ENCODE data around the gene RUBCNL. TPM values are rescaled to one million over a fixed set of nuclear protein-coding genes. Genes with fewer than 3 reads are reported as not detected.

Gene RUBCNL
- total RNA-seq, 4 donors from 2014 or later, result 0.08 to 4.3 (median 2.9) TPM

DNA sequence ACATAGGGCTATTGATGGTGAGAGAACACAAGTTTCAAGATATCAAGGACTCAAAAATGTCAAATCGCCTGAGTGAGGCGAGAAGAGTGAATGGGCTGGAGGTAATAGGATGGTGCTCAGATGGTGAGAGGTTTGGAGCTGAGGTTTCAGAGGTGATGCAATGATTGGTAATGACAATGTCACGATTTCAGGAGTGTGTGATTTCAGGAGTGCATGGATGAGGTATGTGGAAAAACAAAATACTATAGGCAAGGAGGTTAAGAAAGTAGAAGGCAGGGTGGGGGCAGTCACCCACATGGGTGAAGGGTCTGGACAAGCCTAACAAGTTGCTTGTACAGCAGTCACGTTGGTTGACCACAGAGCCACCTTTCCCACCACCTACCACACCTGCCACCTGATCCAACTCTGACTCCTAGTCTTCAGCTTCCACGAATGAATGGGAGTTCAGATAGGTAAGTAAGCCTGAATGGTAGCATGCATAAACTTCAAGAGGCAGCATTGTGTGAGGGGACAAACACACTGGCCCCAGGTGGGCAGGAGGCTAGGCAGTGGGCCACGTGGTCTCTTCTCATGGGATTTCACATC, 71.5 kb downstream of the RUBCNL start:
- WGBS, 2 donors, result 87 to 91% methylated on average over 6 of the region's 6 CpGs
- intact Hi-C loops (cut with DNase I; ENCODE audit: low total_unique reads), result no loop called here
- TF ChIP-seq, protein P1, sequence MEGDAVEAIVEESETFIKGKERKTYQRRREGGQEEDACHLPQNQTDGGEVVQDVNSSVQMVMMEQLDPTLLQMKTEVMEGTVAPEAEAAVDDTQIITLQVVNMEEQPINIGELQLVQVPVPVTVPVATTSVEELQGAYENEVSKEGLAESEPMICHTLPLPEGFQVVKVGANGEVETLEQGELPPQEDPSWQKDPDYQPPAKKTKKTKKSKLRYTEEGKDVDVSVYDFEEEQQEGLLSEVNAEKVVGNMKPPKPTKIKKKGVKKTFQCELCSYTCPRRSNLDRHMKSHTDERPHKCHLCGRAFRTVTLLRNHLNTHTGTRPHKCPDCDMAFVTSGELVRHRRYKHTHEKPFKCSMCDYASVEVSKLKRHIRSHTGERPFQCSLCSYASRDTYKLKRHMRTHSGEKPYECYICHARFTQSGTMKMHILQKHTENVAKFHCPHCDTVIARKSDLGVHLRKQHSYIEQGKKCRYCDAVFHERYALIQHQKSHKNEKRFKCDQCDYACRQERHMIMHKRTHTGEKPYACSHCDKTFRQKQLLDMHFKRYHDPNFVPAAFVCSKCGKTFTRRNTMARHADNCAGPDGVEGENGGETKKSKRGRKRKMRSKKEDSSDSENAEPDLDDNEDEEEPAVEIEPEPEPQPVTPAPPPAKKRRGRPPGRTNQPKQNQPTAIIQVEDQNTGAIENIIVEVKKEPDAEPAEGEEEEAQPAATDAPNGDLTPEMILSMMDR (IDR thresholded peaks at IDR 0.05), result no peak
- no peak for TF ChIP-seq POLR2A (IDR thresholded peaks at IDR 0.05)
- DNase-seq (ENCODE audit: low spot score in 2 of 2), result no peak
- no peak overlapping the region for H3K4me3 ChIP-seq (ENCODE audit: low read depth, poor library complexity, severe bottlenecking)

DNA sequence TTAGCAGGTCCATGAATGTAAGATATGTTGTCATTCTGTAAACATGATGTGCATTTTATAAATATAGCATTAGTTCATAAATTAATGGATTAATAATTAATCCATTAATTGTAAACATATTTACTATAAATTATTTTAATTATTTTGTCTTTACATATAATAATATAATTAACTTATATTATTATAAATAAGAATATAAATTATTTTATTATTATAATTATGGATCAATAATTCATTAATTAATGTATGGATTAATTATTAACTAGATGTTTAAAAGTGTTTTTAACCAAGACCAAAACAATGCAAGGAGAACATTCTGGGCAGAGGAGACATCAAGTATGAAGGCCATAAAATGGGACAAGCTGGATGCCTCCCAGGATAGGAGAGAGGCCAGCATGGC, 72.0 kb downstream of the RUBCNL start:
- intact Hi-C loops (cut with DNase I; ENCODE audit: low total_unique reads), result no loop called here
- no peak for TF ChIP-seq POLR2A (IDR thresholded peaks at IDR 0.05)
- TF ChIP-seq, protein P1 (IDR thresholded peaks at IDR 0.05), result no peak
- no peak for DNase-seq (ENCODE audit: low spot score in 2 of 2)
- H3K4me3 ChIP-seq (ENCODE audit: low read depth, poor library complexity, severe bottlenecking), result no peak overlapping the region

DNA sequence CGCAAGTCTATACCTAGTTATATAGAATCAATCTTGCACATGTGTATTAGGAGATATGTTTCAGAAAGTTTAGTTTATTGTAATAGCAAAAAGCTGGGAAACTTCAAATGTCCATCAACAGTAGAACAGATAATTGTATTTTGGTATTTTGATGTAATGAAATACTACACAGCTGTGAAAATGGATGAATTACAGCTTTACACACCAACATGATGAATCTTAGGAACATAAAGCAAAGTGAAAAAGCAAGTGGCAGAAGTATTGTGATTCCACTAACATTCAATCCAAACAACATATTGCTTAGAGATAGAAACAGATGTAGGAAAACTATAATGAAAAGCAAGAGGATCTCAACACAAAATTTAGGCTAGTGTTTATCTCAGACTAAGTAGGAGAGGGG, 72.5 kb downstream of the RUBCNL start:
- DNase-seq (ENCODE audit: low spot score in 2 of 2), result no peak
- intact Hi-C loops (cut with DNase I; ENCODE audit: low total_unique reads), result no loop called here
- WGBS, 2 donors, result 98 to 100% methylated on average over 1 of the region's 1 CpG
- TF ChIP-seq, protein P1 (IDR thresholded peaks at IDR 0.05), result no peak
- no peak for TF ChIP-seq POLR2A (IDR thresholded peaks at IDR 0.05)
- H3K4me3 ChIP-seq (ENCODE audit: low read depth, poor library complexity, severe bottlenecking), result no peak overlapping the region

DNA sequence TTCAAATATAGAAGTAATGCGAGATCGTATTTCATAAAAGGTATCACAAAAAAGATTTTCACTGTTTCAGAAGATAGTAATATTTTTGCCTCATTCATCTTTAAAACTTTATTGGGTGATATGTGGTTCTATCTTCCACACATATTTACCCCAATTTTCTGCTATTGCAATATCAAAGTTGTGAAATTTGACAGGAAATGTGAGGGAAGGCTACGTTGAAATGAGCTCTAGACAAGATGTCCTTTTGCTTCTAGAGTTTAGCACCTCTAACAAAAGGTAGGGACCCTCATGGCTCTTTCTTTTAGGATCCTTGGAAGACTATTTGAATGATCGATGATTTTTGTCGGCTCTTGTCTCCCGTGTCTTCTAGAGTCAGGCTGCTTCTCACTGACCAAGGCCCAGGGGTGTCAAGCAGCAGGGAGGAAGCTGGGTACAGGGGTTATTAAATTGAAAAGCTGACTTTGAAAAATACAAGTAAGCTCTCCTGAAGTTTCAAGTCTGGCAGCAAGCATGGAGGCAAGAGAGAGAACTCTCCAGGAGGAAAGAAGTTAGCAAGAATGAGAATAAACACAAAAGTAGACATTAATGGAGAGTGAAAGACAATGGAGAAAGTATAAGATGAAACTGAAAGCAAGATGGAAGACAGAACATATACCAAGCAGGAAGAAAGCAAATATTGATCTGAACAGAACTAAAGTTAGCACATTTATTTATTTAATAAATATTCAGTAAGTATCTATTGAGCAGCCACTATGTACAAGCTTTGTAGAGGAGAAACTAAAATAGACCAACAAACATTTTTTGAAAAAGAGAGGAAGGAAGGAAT, 73.4 kb downstream of the RUBCNL start:
- TF ChIP-seq, protein P1 (IDR thresholded peaks at IDR 0.05), result no peak
- TF ChIP-seq POLR2A (IDR thresholded peaks at IDR 0.05), result no peak
- intact Hi-C loops (cut with DNase I; ENCODE audit: low total_unique reads), result no loop called here
- DNase-seq (ENCODE audit: low spot score in 2 of 2), result no peak
- no peak overlapping the region for H3K4me3 ChIP-seq (ENCODE audit: low read depth, poor library complexity, severe bottlenecking)
- WGBS, 2 donors, result 84 to 93% methylated on average over 6 of the region's 6 CpGs

DNA sequence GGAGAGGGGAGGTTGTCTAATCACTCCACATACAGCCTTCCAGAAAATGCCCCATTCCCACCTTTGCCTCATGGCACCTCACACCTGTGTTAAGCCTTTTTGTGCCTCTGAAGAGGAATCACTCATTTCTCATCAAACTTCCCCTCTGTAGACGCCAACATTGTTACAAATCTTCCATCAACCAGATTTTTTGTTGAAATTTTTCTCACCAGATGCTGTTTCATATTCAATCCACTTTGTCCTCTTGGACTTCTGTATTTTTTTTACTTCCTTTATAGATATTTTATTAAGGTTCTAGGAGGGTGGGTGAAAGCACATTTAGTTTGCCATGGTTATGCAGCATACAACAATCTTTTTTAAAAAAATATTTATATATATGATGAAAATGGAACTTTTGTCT, 74.0 kb downstream of the RUBCNL start:
- TF ChIP-seq, protein P1 (IDR thresholded peaks at IDR 0.05), result no peak
- TF ChIP-seq POLR2A (IDR thresholded peaks at IDR 0.05), result no peak
- no peak overlapping the region for H3K4me3 ChIP-seq (ENCODE audit: low read depth, poor library complexity, severe bottlenecking)
- DNase-seq (ENCODE audit: low spot score in 2 of 2), result no peak
- WGBS, 2 donors, result 71 to 91% methylated on average over 1 of the region's 1 CpG
- intact Hi-C loops (cut with DNase I; ENCODE audit: low total_unique reads), result no loop called here

Data from lower leg skin (tissue), 4 donors.